DMS 273 (cell line): ENCODE measurements around the gene STARD7.
A peak's percentile ranks its signal among the peaks of the same experiment; 100 is the strongest.

Source experiments
- DNase-seq: peaks from one replicate; lab custom pipeline; 2025; ENCODE audit not compliant: unreplicated experiment; lab: John Stamatoyannopoulos, UW

Gene STARD7

DNA sequence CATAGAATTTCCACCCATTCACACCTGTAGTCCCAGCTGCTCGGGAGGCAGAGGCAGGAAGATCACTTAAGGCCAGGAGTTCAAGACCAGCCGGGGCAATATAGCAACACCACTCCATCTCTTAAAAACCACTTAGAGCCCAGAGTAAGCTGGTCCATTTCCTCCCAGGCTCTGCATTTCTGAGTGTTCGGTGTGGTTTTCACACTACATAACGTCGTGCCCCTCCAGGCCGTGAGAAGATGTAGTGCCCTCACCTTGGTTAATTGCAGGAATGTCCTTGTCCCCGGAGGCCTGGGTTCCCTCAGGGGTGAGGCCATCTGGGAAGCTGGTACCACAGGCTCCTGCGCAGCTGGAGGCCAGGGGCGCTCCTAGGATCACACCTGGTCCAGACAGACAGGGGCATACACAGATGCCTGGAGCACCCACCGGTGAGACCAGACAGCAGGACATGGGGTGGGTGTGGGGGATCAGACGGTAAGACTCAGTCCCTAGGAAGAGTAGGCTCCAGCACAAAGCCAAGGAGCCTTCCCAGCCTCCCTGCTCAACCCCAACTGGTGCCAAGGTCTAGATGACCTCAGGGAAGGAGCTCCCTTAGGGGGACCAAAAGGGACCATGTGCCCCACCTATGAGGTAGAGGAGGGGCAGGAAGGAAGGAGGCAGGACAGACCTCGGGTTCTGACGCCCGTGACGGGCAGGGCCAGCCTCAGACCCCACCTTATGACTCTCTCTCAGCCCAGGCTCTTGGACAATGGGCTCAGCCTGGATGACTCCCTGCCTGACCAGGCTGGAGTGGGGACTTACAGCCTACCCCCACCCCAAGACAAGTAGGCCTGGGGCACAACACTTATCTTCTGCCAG, 71.1 kb downstream of the STARD7 start:
- no peak for DNase-seq

DNA sequence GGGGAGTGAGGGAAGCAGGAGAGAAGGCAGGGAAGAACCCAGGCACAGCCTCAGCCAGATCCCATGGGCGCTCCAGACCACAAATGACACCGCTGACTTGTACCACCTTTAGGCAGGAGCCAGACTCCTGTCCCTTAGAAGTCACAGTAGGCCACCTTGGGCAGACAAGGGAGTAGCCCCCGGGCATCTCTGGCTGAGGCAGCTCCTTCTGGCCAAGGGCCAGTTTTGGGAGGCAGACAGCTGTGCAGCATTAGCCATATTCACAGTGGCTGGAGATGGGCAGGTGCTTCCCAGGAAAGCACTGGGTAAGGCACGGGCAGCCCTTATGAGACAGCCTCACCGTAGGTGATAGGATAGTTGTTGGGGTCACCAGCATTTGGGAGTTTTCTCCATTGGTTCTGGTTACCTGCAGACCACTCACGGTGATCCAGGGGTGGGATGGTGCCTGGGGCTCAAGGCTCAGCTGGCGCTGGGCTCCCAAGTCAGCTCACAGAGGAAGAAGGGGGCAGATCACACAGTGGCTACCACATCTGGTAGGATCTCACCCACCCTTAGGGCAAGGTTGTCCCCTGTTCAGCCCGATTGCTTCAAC, 72.4 kb downstream of the STARD7 start:
- DNase-seq = peak; percentile 64

DNA sequence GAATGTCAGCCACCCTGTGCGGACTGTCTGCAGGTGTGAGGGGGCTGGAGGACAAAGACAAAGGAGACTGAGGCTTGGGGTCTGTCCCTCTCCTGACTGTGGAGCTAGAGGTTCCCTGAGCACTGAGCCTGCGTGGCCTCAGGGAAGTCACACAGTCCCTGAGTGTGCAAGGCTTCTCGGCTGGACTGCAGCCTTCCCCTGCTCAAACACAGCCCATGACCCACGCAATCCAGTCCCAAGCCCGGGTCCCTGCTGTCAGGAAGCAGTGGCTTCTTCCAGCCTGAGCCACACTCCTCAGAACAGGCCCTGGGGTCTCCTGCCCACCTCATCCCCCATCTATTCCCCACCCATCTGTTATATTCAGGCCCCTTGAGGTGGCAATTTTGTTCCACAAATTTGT, 73.0 kb downstream of the STARD7 start:
- DNase-seq = no peak

DNA sequence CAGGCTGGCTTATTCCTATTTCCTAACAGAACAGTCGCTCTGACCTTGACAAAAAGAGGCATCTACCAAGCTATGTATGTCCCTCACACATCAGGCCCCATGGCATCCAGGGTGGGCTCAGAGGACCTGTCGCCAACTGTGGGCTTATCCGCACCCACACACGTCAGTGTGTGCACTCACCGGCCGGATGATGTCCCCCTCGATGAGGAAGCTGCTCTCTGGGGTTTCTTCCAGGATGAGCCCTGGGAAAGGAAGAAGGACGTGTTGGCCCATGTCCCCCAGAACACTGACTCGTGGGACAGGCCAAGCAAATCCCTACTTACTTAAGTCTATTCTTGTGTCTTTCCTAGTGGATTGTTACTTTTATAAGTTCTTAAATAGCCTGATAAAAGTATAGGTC, 73.5 kb downstream of the STARD7 start:
- no peak for DNase-seq
